NCI-H2171 treated with DMSO at 0.1 percent for 48 hours (cell line): ENCODE data around the gene PPP1R9B.

Source experiments
- DNase-seq: peaks from one replicate; lab custom pipeline; 2025; lab: John Stamatoyannopoulos, UW

Gene PPP1R9B

DNA sequence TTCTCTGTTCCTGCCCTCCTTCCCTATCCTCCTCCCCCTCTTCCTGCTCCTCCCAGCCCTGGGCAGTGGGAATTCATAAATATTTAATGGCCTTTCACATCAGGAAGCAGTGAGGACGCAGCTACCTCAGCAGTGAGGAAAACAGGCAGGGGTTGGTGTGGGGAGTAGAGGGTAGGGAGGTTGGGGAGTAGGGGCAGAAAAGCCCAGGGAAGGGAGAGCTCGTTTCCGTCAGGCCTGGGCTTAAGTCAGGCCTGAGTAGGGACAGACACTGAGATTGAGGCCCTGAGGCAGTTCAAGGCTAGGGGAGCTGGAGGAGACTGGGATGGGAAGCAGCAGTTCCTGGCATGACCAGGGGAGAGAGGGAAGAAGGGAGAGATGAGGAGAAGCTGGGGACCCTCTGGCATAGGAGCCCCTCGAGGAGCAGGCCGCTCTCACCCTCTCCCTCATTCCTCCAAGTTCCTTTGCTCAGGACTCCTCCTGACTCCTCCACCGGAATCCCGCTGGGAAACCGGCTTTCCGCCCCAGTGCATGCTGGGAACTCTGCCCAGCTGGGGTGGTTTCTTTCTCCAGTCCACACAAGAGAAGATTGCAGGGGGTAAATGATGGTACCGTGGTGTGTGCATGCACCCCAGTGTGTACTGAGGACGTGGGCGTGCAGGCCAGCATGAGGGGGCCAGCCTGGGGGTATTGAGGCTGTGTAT is 26.7 kb downstream of the PPP1R9B start:
- DNase-seq: peak; percentile 25

DNA sequence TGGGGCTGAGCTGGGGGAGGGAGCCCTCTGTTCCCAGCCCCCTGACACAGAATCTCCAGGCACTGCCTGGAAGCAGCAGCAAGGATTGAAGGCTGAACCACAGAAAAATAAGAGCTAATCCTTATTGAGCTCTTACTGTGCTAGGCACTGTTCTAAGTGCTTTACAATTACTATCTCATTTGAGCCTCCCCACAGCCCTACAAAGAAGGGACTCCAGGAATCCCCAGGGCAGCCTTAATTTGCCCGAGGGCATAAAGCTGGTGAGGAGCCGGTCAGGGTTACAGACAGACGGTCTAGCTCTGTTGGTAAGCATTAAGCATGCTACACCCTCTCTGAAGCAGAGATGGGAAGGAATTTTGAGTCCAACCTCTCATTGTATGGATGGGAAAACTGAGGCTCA is 27.5 kb downstream of the PPP1R9B start:
- no peak for DNase-seq

DNA sequence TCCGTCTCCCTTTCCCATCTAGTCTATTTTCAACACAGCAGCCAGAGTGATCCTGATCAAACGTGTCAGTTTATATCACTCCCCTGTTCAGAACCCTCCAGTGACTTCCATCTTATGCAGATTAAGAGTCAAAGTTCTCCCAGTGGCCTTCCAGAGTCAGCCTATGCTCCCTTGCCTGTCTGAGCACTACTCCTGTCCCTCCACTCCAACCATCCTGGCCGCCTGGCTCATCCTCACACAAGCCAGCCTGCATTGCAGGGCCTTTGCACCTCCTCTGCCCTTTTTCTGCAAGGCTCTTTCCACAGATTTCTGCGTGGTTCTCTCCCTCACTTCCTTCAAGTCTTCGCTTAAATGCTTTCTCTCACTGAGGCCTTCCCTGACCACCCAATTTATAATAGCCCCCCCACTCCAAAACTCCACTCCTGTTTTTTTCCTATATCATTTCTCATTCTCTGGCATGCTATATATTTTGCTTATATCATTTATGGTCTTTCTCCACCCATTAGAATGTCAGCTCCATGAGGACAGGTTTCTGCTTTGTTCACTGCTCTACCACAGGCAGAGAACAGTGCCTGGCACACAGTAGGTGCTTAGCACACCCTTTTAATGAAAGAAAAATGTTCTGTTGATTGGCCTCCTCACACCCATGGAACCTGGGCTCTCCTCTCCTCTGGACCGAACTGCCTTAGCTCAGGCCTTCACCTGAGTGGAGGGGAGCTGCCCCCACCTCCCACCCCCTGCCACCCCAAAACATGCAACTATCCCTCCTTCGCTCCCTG is 29.8 kb downstream of the PPP1R9B start:
- no peak for DNase-seq

DNA sequence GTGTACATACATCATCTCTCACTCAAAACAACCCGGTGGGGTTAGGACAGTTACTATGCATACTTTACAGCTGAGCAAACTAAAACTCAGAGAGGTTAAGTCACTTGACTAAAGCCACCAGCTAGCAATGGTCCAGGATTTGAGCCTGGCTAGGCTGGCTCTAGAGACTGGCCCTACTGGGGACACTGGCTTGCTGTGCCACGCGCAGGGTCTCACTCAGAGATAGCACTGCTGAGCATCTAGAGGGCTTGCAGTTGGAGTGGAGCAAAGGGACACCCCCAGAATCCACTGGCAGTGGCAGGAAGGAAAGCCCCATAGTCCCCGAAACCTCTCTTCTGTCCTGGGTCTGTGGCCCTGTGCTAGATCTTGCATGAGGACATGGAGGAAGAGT is 31.7 kb downstream of the PPP1R9B start:
- no peak for DNase-seq

DNA sequence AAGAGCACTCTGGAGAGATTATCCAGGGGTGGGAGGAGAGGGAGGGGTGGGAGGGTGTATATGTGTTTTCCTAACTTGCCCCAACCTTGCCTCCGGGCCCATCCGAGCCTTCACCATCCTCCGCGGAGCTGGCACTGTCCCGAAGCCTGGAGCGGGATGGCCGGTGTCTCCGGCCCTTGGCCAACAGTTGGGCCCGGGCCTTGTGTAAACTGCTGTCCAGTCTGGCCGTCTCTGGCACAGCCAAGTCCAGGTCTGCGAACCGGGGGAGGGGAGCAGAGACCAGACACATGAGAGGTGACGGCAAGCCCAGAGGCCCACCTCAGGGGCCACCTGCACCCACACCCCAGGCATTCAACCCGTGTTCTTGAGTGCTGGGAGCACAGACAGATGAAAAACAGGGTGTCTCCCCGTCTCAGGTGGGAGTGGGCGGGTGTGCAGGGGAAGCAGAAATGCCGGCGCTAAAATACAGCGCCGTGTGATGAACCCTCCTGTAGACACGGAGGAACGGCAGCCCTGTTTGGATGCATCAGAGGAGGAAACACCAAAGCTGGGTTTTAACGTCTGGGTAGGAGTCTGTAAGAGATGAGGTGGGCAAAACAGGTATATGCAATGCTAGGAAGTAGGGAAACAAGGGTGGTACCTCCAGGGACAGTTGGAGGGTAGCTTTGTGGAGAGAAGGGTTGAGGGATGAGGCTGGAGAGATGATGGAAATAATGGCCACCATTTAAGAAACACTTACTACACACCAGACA is 32.2 kb downstream of the PPP1R9B start:
- DNase-seq: no peak

DNA sequence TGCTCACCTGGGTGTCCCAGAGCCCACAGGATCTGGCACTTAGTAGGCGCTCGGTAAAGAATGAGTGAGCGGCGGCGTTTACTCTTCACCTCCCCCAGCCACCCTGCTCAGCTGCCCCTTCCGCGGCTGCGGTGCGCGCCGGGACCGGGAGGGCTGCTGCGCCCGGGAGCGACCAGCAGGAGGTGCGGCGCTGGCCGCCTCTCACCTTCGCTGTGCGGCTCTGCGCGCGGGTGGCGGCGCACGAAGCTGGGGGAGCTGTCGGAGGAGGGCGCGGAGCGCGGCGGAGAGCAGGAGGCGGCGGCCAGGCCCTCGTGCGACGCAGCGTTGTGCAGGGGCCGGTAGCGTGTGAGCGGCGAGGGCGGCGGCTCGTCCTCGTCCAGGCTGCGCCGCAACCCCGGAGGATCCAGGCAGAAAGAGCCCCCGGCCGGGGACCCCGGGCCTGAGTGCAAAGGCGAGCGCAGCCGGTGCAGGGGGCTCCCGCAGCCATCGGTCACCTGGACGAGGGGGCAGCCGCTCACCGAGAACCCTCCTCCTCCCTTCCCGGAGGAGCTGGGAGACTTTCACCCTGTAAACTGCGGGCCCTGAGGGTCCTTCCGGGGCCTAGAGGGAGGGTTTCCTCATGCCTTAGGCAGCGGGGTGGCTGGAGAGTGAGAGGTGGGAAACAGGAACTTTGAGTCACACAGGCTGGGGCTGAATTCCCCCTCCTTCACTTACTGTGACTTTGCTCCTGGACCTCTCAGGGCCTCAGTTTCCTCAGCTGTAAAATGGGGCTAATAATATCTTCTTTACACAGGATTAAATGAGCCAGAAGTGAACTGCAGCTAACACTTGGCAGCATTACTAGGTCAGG is 33.0 kb downstream of the PPP1R9B start:
- DNase-seq: no peak

DNA sequence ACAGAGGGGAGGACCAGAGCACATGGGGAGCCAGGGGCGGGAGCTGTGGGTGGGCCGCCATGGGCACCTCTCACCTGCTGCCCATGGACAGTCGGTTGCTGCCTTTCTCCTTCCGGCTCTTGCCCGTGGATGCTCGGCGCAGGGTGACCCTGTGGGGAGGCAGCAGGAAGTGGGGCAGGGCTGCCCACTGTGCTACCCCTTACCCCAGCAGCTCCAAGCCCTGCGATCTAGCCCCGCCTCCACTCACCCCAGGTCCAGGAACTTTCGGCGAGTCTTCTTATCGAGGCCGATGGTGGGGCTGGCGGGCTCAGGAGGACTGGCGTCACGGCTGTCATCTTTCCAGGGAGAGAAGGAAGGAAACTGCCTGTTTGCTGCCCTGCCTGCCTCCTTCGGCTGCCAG is 34.7 kb downstream of the PPP1R9B start:
- no peak for DNase-seq

DNA sequence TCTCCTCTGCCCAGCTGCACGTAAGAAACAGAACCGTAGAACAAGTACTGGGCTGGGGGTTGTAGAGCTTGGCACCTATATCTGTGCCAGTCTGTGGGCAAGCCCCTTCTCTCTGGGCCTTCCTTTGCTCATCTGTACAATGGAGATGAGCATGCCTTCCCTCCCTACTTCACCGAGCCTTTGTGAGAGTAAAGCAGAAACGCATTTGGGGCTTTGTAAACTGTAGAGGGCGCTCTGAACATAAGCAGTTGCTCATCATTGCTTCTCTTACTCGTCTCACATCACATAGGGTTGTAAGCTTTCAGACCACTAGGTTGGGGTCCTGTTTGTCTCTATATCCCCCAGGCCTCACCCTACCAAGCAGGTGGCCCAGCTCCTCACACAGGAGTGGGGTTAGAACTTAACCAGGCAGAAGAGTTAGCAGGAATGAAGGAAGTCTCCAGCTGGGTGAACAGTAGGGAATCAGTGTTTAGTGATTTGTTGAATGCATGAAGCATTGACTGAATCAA is 35.6 kb downstream of the PPP1R9B start:
- DNase-seq: peak; percentile 24

DNA sequence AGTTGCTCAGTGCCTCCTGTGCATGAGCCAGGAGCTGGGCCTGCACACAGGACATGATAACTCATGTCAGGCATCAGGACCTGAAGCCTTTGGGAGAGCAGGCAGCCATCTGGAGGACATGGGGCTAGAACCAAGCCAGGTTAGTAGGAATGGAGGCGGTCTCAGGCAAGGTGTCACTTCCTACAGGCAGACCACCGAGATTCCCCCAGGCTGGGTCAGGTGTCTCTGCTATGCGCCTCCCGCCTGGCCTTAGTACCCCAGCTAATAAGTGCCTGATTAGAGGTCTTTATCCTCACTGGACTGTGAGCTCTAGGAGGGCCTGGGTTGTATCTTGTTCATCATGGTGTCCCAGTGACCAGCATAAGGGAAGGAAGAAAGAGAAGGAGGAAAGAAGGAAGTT is 36.1 kb downstream of the PPP1R9B start:
- no peak for DNase-seq

DNA sequence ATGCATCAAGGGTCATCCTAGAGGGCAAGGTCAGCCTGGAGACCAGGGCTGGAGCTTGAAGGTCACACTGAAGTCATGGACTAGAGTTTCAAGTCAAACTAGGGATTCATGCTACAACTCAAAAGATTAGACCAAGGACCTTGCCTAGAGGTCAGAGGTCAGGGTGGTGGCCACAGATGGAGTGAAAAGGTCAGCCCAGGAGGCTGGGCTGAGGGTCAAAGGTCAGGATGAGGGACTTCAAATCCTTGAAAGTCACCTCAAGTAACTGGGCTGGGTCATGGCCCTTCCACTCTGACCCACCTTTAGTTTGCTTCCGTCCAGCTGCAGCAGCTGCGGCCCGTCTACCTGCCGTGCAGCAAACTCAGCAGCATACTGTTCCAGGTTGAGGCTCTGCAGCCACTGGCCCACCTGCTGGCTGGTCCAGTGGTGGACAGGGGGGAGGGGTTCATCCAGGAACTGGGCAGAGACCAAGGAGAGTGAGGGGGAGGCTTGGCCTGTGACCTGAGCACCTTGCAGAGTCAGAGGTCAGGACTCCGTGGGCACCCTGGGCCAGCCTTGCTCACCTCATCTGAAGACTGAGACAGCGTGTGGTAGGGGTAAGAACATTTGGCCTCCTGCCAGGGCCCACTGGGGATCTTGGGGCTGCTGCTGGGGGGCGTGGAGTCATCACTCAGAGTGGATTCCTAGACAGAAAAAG is 36.7 kb downstream of the PPP1R9B start:
- DNase-seq: no peak

DNA sequence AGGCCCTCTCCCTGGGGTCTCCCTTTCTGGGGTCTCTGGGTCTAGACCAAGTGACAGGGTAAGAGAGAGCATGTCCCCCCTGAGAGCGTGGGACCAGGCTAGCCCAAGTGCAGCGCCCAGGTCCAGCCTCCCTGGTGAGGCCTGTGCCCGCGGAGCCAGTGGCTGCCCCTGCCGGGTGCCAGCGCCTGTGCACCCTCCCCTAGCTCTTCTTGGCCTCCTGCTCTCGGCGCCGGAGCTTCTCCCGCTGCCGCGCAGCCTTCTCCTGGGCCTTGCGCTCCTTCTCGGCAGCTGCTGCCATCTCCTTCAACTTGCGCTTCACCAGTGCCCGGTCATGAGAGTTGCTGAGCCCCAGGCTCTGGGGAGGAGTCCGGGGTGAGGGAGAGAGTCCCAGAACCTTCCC is 37.8 kb downstream of the PPP1R9B start:
- DNase-seq: no peak

DNA sequence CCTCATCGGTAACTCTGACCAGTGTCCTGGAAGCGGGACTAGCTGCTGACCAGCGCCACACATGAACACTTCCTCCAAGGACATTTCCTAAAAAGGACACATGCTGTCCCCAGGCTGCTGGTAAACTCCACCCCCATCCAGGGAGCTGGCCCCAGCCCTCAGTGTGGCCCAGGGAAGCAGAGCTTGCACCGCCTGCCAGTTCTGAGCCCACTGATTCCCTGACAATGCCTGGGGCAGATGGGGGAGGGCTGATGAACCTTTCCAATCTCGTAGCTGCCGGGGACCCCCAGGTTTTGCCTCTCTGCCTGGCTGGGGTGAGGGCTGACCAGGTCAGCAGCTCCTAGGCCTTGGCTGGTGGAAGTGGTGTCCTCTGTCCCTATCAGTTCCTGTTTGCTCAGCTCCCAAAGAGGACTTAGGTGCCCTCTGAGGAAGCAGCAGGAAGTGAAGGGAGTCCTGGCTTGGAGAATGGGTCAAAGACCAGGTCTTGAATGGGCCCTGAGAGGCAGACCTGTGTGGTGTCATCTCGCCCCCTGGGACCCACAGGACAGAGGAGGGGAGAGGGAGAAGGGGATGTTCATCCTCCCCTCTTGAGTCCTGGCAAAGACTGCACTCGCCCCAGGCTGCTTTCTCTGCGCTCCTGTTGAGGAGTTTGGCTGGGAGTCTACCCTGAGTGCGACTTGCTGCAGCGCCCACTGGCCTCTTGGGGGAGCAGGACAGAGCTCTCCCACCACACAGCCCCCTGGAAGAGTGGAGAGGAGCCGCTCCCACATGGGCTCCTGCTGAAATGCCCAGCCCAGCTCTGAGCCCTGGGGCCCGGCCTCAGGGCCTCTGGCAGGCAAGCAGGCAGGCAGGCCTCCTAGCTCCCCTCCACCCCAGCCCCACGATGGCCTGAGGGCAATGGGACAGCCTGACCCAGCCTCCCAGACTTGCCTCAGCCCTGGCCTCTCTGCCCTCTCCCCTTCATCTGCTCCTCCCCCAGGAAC is 38.5 kb downstream of the PPP1R9B start:
- peak; percentile 70 for DNase-seq

DNA sequence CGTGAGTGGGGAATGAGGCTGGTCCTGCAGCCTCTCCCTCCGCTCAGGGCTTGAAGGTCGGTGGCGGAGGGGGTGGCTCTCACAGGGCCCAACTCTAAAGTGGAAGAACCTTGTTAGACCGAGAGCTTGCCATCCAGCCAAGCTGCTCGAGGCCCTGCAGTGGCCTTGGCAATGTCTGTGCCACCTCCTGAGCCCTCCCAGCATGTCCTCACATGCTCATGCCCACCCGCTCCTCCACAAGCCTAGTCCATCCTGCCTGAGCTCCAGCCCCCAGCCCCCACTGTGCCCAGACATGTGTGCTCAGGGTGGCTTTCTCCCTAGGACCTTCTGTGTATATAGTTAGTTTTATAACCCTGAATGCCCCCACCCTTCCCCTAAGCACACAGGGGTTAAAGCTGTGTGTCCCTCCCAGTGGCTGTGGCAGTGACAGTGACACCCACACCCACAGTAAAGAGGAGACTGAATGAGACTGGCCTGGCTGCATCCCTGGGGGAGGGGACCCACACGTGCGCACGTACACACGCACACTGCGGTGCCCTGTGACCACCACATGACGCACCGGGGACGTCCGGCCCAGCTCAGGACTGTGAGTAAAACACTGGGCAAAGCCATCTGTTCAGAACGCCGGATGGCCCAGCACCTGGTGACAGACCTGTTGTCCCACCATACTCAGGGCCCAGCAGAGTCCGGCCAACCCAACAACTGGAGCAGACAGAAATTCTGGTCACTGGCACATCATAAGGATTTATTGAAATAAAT is 39.7 kb downstream of the PPP1R9B start:
- DNase-seq: no peak

DNA sequence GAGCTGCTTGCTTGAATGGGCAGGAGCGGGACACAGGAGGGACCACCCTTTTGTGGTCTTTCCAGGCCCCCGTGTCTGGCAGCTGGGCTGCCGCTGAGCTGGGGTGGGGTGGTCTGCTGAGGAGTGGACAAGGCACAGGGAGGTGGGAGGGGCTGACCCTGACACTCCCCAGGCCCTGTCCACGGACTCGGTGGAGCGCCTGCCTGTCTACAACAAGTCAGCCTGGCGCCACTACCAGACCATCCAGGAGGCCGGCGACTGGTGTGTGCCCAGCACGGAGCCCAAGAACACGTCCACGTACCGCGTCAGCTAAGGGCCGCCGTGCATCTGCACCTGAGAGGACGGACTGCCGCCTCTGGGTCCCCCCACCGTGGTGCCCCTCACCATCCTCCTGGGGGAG is 40.7 kb downstream of the PPP1R9B start:
- DNase-seq: no peak

DNA sequence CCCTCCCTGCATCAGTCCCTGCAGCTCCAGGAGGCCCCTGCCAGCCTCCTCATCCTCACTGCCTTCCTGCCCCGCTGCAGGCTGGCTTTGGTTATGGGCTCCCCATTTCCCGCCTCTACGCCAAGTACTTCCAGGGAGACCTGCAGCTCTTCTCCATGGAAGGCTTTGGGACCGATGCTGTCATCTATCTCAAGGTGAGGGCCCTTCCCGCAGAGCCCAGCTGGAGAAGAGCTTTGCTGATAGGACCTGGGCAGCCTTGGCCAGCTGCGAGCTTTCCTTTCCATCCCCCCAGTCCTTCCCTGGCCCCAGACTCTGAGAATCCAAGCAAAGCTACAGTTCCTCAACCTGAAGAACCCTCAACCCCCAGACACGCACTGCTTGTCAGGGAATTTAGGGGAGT is 41.3 kb downstream of the PPP1R9B start:
- DNase-seq: no peak

DNA sequence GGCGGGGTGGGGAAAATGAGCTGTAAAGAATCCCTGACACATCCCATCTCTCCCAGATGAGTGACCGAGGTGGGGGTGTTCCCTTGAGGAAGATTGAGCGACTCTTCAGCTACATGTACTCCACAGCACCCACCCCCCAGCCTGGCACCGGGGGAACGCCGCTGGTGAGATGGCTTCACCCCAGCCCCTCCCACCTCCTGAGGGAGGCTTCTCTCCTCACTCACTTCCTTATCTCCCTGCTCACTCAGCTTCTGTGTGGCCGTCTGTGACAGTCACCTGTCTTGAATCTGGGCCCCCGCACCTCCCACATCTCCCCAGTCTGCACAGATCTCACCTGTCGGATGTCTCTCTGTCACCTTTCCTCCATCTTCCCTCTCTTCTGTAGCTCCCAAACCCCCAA is 41.9 kb downstream of the PPP1R9B start:
- DNase-seq: no peak

DNA sequence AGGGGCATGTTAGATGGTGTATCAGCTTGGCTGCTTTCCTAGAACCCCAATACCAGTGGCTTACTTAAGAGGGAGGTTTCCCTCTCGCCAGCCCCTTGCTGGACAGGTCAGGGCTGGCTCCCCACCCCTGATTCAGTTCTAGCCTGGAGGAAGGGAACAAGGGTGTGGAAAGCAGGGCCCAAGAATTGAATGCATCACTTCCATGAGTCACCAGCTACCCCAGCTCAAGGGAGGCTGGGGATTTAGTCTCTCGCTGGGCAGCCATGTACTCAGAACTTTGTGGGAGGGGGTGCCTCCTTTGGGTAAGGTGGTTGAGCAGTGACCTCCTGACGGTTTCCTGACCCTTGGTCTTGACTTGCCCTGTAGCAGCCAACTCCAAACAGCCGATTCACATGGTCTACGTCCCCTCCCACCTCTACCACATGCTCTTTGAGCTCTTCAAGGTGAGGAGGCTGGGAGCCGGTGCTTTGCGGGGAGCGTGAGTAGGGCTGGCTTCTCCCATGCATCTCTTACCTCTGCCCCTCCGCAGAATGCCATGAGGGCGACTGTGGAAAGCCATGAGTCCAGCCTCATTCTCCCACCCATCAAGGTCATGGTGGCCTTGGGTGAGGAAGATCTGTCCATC is 42.6 kb downstream of the PPP1R9B start:
- no peak for DNase-seq

DNA sequence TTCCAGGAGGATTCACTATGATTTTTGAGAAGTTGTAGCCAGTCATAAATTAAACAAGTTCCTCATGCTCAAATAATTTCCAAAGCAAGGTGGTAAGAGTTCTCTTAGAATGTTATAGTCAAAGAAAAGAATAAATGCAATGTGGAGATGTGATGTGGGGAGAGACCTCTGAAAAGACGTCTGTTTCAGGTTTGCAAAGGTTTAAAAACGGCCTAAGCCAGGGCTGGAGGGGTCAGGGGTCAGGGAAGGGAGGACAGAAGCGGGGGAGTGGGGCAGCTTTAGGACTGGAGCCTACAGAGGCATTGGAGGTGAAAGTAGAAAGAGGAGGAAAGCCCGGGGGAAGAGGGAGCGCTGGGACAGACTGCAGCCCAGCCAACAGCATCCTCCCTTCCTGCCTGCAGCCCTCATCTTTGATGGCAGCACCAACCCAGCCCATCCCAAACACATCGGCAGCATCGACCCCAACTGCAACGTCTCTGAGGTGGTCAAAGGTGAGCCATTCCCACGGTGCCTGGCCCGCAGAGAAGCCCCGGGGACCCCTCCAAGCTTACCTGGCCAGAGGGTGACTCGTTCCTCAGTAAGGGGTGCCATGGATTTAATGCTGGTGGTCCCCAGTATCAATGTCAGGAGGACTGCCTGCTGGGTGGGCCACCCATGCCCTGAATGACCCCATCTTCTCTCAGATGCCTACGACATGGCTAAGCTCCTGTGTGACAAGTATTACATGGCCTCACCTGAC is 43.9 kb downstream of the PPP1R9B start:
- DNase-seq: no peak
